GM12878 (cell line): ENCODE measurements around the gene SATB1. TPM values are rescaled to one million over a fixed set of nuclear protein-coding genes. Genes with fewer than 3 reads are reported as not detected.

ENCODE experiments used
- ATAC-seq: fragments of 200-7000 bp; cut with Tn5 transposase; 3 replicates; pipeline ENCODE4 v1.9.1; 2020; ENCODE audit warnings: mild to moderate bottlenecking, moderate library complexity
- BruUV-seq: library from RNA; stranded (reverse); fragments of 400-500 nt; replicated peaks from 2 replicates; lab custom pipeline; 2021; lab: Mats Ljungman, UMichigan
- CTCF ChIA-PET: fragments of 300-600 bp; sonication (Branson Sonifier 250); formaldehyde crosslinking; extraction: SDS; loops from one replicate; lab custom pipeline; 2021; ENCODE audit warnings: inconsistent platforms; lab: Yijun Ruan, JAX
- POLR2A ChIA-PET: fragments of 350-600 bp; formaldehyde crosslinking; extraction: SDS; loops from one replicate; lab custom pipeline; 2021; ENCODE audit warnings: inconsistent platforms; lab: Charles Lee
- RAD21 ChIA-PET: fragments of 300-600 bp; sonication (Branson Sonifier 250); formaldehyde crosslinking; loops from one replicate; lab custom pipeline; 2023; ENCODE audit warnings: antibody characterized with exemption; ENCODE audit not compliant: unreplicated experiment; lab: Charles Lee
- SMC1A ChIA-PET: fragments of 300-600 bp; sonication (Branson Sonifier 250); formaldehyde crosslinking; loops from one replicate; lab custom pipeline; 2023; ENCODE audit not compliant: unreplicated experiment, uncharacterized antibody; lab: Charles Lee
- DNase-seq: peaks from one replicate; pipeline ENCODE4 v3.0.0-alpha.2; 2011; ENCODE audit warnings: low read depth, low spot score
- FAIRE-seq: peaks from 3 replicates; lab custom pipeline; 2011; peaks lifted over from hg19 to GRCh38; lab: Jason Lieb, UNC
- H2AFZ ChIP-seq: 2 replicates; pipeline ENCODE4 v1.6.0; 2011; ENCODE audit warnings: low read depth, low read length, control low read depth; ENCODE audit not compliant: control insufficient read depth
- H3K27ac ChIP-seq: 2 replicates; pipeline ENCODE4 v1.5.1; 2011; ENCODE audit warnings: control low read depth; ENCODE audit not compliant: control insufficient read depth, insufficient read depth
- H3K27me3 ChIP-seq, 2 experiments: replicated peaks in 1 of 2; 2 replicates each; pipeline versions ENCODE4 v1.6.0 to v1.6.1; 2011; ENCODE audit warnings: low read length in 1 of 2; ENCODE audit not compliant: control insufficient read depth in 2 of 2, insufficient read depth in 2 of 2
- H3K36me3 ChIP-seq, 2 experiments: 2 replicates each; pipeline ENCODE4 v1.5.1; 2011; ENCODE audit warnings: low read length in 1 of 2; ENCODE audit not compliant: control insufficient read depth in 2 of 2, insufficient read depth in 2 of 2
- H3K4me1 ChIP-seq: 2 replicates; pipeline ENCODE4 v1.6.1; 2011; ENCODE audit warnings: mild to moderate bottlenecking, low read length, moderate library complexity, mixed read lengths; ENCODE audit not compliant: control insufficient read depth, insufficient read depth
- H3K4me2 ChIP-seq: 2 replicates; pipeline ENCODE4 v1.6.0; 2011; ENCODE audit warnings: control low read depth; ENCODE audit not compliant: control insufficient read depth, insufficient read depth
- H3K4me3 ChIP-seq: fragments of 200-600 bp; sonication (generic); 2 replicates; pipeline ENCODE4 v1.5.1; 2016
- H3K79me2 ChIP-seq: 2 replicates; pipeline ENCODE4 v1.6.0; 2011; ENCODE audit warnings: low read length; ENCODE audit not compliant: control insufficient read depth, insufficient read depth
- H3K9ac ChIP-seq: 2 replicates; pipeline ENCODE4 v1.8.0; 2011; ENCODE audit warnings: low read length, control low read depth, mixed read lengths; ENCODE audit not compliant: control insufficient read depth, insufficient read depth
- H3K9me3 ChIP-seq: replicated peaks from 3 replicates; pipeline ENCODE4 v1.5.1; 2011; ENCODE audit warnings: mild to moderate bottlenecking, low read length; ENCODE audit not compliant: control insufficient read depth, insufficient read depth
- H4K20me1 ChIP-seq: 2 replicates; pipeline ENCODE4 v1.6.0; 2011; ENCODE audit not compliant: control insufficient read depth, insufficient read depth
- E4F1 ChIP-seq: fragments of 450-650 bp; IDR thresholded peaks from 2 replicates; pipeline ENCODE4 v1.6.1; 2018; ENCODE audit warnings: borderline replicate concordance, mild to moderate bottlenecking; ENCODE audit not compliant: partially characterized antibody
- EED ChIP-seq: sonication (generic); IDR thresholded peaks from 2 replicates; pipeline ENCODE4 v1.6.1; 2016; ENCODE audit warnings: antibody characterized with exemption, low read depth
- ESRRA ChIP-seq: IDR thresholded peaks from 2 replicates; pipeline ENCODE4 v1.6.1; 2012; ENCODE audit warnings: mild to moderate bottlenecking, low read length, improper control_type of control experiment
- MXI1 ChIP-seq: fragments of 150-350 bp; IDR thresholded peaks from 2 replicates; pipeline ENCODE4 v1.6.1; 2011; ENCODE audit warnings: low read depth, mild to moderate bottlenecking, inconsistent platforms, low read length, improper control_type of control experiment
- NKRF ChIP-seq: fragments of 450-650 bp; conservative IDR thresholded peaks from 2 replicates; pipeline ENCODE4 v1.6.1; 2017; ENCODE audit warnings: mild to moderate bottlenecking, moderate library complexity
- PML ChIP-seq: IDR thresholded peaks from 2 replicates; pipeline ENCODE4 v1.6.1; 2012; ENCODE audit warnings: low read length, inconsistent platforms
- RB1 ChIP-seq: fragments of 450-650 bp; formaldehyde crosslinking; IDR thresholded peaks from 2 replicates; pipeline ENCODE4 v1.6.1; 2017; ENCODE audit warnings: mild to moderate bottlenecking, borderline replicate concordance
- SIX5 ChIP-seq: IDR thresholded peaks from 2 replicates; pipeline ENCODE4 v1.6.1; 2011; ENCODE audit warnings: mild to moderate bottlenecking, low read depth, low read length, moderate library complexity; ENCODE audit not compliant: severe bottlenecking
- SKIL ChIP-seq: fragments of 450-650 bp; IDR thresholded peaks from 2 replicates; pipeline ENCODE4 v1.6.1; 2017; ENCODE audit warnings: mild to moderate bottlenecking, low read depth, inconsistent platforms; ENCODE audit not compliant: poor library complexity, severe bottlenecking
- SPI1 ChIP-seq: IDR thresholded peaks from 2 replicates; pipeline ENCODE4 v1.6.1; 2011; ENCODE audit warnings: low read depth, mild to moderate bottlenecking, low read length, moderate library complexity, borderline replicate concordance; ENCODE audit not compliant: insufficient read depth
- SRF ChIP-seq, 2 experiments: IDR thresholded peaks; 2 replicates each; pipeline ENCODE4 v1.6.1; 2011; ENCODE audit warnings: low read depth in 2 of 2, low read length in 2 of 2, mild to moderate bottlenecking in 1 of 2, moderate library complexity in 1 of 2
- WGBS: methylation state at CpG from one replicate; pipeline ENCODE4 v1.1.6; 2016; ENCODE audit warnings: low lambda C conversion rate; ENCODE audit not compliant: insufficient replicate concordance, insufficient coverage; ENCODE audit errors: missing lambda C conversion rate; 5-methylcytosine and 5-hydroxymethylcytosine counted together
- in situ Hi-C: fragments of 300-500 bp; cut with MboI; formaldehyde crosslinking; loops from 9 replicates; pipeline ENCODE4 v1.14.3; 2018; ENCODE audit warnings: mixed read lengths
- intact Hi-C: fragments of 100-400 bp; cut with micrococcal nuclease; formaldehyde crosslinking; loops from one replicate; pipeline ENCODE4 v1.14.2; 2022; ENCODE audit not compliant: unreplicated experiment
- polyA plus RNA-seq, 11 experiments: library from polyadenylated mRNA; depleted of rRNA in 4 of 11; unstranded in 6 of 11; stranded (reverse) in 5 of 11; fragments of >200 nt; fragmentation: Nextera tagmentation in 4 of 11; fragmentation: Illumina TruSeq in 1 of 11; extraction: Ambion mirVana in 4 of 11; extraction: Trizol in 1 of 11; gene quantifications; 1 replicate in 1 of 11; 2 replicates in 10 of 11; pipeline versions ENCODE4 v1.2.1 to v1.2.3, GENCODE V29; 2011 to 2016; ENCODE audit warnings: inconsistent platforms in 2 of 11, missing spikeins in 2 of 11, low read depth in 1 of 11
- total RNA-seq, 4 experiments: library from RNA; depleted of rRNA in 3 of 4; stranded (reverse); fragments of >200 nt in 3 of 4; fragmentation: Illumina TruSeq in 1 of 4; extraction: Trizol in 1 of 4; gene quantifications; 2 replicates each; pipeline versions ENCODE4 v1.2.1 to v1.2.3, GENCODE V29; 2013 to 2021

SATB1 gene
- total and polyA plus RNA-seq, 10 of the 15 experiments (the other 5 are each of a cell fraction or from before 2014, with no cell fraction given): 0.01 to 0.72 (median 0.07) TPM; not detected in 4

- POLR2A ChIA-PET: no interaction called here
- Histone ChIP-seq H3K27ac (no peak overlapping the region), H3K36me3 (no peaks in the 10 kb centered on the region; a peak in 1 of 4 replicates), H2AFZ (no peak overlapping the region), H3K9ac (no peak overlapping the region), H3K9me3 (no peaks in the 10 kb centered on the region), H3K27me3 (no peaks in the 10 kb centered on the region; a peak in 1 of 4 replicates), H4K20me1 (no peaks in the 10 kb centered on the region)
- WGBS: 54% methylated on average over 12 of the region's 12 CpGs
- intact Hi-C loops (no loop called here), in situ Hi-C loops (no loop called here)
- SMC1A ChIA-PET: no interaction called here
- CTCF ChIA-PET: interaction anchor here (1.0 kb wide), 1 partner anchor 9 kb away, joined by 3 read pairs; no protein-coding TSS in a partner anchor
- DNase-seq: no peak
- TF ChIP-seq SIX5: no peak
- no peak for TF ChIP-seq ESRRA
- no peak for TF ChIP-seq MXI1
- TF ChIP-seq NKRF: no peak
- TF ChIP-seq SRF (IDR thresholded peaks at IDR 0.05; ENCODE audit: low read depth in 2 of 2, low read length in 2 of 2): no peak
- TF ChIP-seq EED: no peak
- TF ChIP-seq SKIL: no peak
- no peak for TF ChIP-seq RB1
- TF ChIP-seq SPI1: no peak
- no peak for TF ChIP-seq E4F1
- no peak for TF ChIP-seq PML
- TF ChIP-seq, all 136 proteins: peak for 0
- ATAC-seq: no peak
- H3K4me2 ChIP-seq: no peak overlapping the region
- BruUV-seq: no TSS peak
- no peak for FAIRE-seq
- RAD21 ChIA-PET: no interaction called here
- H3K79me2 ChIP-seq: no peaks in the 10 kb centered on the region
- no peak overlapping the region for H3K4me3 ChIP-seq
- no peaks in the 10 kb centered on the region for H3K4me1 ChIP-seq
Observed at GRCh38 chr3:18394384-18394995, 30.6 kb downstream of the SATB1 start.
